Calu3 (cell line): Measurements from ENCODE around the gene PDLIM3. TPM values are rescaled to one million over a fixed set of nuclear protein-coding genes. Genes with fewer than 3 reads are reported as not detected.

Experiments used
- BruUV-seq: library from RNA; stranded (reverse); fragments of 400-500 nt; replicated peaks from 2 replicates; lab custom pipeline; 2021; lab: Mats Ljungman, UMichigan
- CTCF ChIA-PET: fragments of 300-600 bp; sonication (Branson Sonifier 250); formaldehyde crosslinking; loops from one replicate; lab custom pipeline; 2022; ENCODE audit warnings: antibody characterized with exemption; lab: Charles Lee
- DNase-seq: peaks from one replicate; pipeline ENCODE4 v3.0.0; 2022
- H3K27ac Mint-ChIP-seq: one replicate; pipeline ENCODE4 v1.8.0; 2022; ENCODE audit warnings: mixed read lengths; ENCODE audit not compliant: unreplicated experiment
- H3K27me3 Mint-ChIP-seq: one replicate; pipeline ENCODE4 v1.8.0; 2022; ENCODE audit warnings: mixed read lengths; ENCODE audit not compliant: unreplicated experiment
- H3K36me3 Mint-ChIP-seq: one replicate; pipeline ENCODE4 v1.8.0; 2022; ENCODE audit warnings: mild to moderate bottlenecking, moderate library complexity, mixed read lengths; ENCODE audit not compliant: insufficient read depth, unreplicated experiment
- H3K4me1 Mint-ChIP-seq: one replicate; pipeline ENCODE4 v1.8.0; 2022; ENCODE audit warnings: mild to moderate bottlenecking, low read depth, mixed read lengths; ENCODE audit not compliant: unreplicated experiment
- H3K4me3 Mint-ChIP-seq: one replicate; pipeline ENCODE4 v1.8.0; 2022; ENCODE audit warnings: mild to moderate bottlenecking, low read depth, moderate library complexity, mixed read lengths; ENCODE audit not compliant: unreplicated experiment
- H3K9me3 Mint-ChIP-seq: one replicate; pipeline ENCODE4 v1.8.0; 2022; ENCODE audit warnings: low read depth, mixed read lengths; ENCODE audit not compliant: unreplicated experiment
- CTCF ChIP-seq: fragments of 200-600 bp; IDR thresholded peaks from one replicate; pipeline ENCODE4 v1.8.0; 2022; ENCODE audit warnings: antibody characterized with exemption; ENCODE audit not compliant: unreplicated experiment
- intact Hi-C: fragments of 100-400 bp; cut with micrococcal nuclease; formaldehyde crosslinking; loops from one replicate; pipeline ENCODE4 v1.10.0; 2022; ENCODE audit not compliant: unreplicated experiment
- total RNA-seq: library from RNA; stranded (reverse); gene quantifications from 2 replicates; pipeline ENCODE4 v1.2.3, GENCODE V29; 2022

The PDLIM3 gene
- total RNA-seq, 1 experiment from 2014 or later, result 0.50 TPM

GRCh38 chr4:185570727-185571126 is 35.4 kb upstream of the PDLIM3 start:
- Mint-ChIP-seq H3K27ac (no peak overlapping the region), H3K4me3 (no peak overlapping the region), H3K27me3 (no peaks in the 10 kb centered on the region), H3K36me3 (no peaks in the 10 kb centered on the region), H3K4me1 (peaks cover 23% of the 10 kb centered on the region), H3K9me3 (no peaks in the 10 kb centered on the region)
- TF ChIP-seq CTCF, result no peak
- no peak for DNase-seq
- intact Hi-C loops, result no loop called here
- CTCF ChIA-PET, result interaction anchor here (0.7 kb wide), 1 partner anchor 52 kb away, joined by 5 read pairs; no protein-coding TSS in a partner anchor
- BruUV-seq, result no TSS peak

GRCh38 chr4:185567381-185568376 is 32.4 kb upstream of the PDLIM3 start:
- no TSS peak for BruUV-seq
- H3K27me3 Mint-ChIP-seq, result no peaks in the 10 kb centered on the region
- no peaks in the 10 kb centered on the region for H3K36me3 Mint-ChIP-seq
- intact Hi-C loops, result no loop called here
- H3K4me3 Mint-ChIP-seq, result no peak overlapping the region
- CTCF ChIA-PET, result no interaction called here
- no peak for DNase-seq
- H3K27ac Mint-ChIP-seq, result peak overlapping the region; percentile 54
- H3K9me3 Mint-ChIP-seq, result no peaks in the 10 kb centered on the region
- peaks cover 13% of the 10 kb centered on the region for H3K4me1 Mint-ChIP-seq
- TF ChIP-seq CTCF, result no peak

DNA sequence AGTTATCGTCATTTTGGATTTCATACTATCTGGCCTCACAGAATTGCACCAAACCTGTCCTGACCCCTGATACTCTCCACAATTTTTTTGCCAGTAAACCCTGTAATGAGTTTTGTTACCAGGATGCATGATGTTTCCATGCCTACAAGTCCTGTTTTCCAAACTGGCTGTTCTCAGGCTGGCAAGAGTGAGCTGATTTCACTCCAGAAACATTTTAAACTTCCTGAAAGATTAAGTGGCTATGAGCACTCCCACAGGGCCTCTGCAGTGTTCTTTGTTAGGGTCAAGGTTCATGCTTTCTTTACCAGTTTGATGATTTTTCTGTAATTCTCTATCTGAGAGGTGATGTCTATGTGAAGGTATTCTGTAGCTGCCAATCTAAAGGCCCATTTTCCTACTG is 31.7 kb upstream of the PDLIM3 start:
- DNase-seq, result no peak
- Mint-ChIP-seq H3K9me3 (no peaks in the 10 kb centered on the region), H3K36me3 (no peaks in the 10 kb centered on the region), H3K4me1 (peaks cover 13% of the 10 kb centered on the region), H3K27ac (peak overlapping the region; percentile 54), H3K4me3 (no peak overlapping the region), H3K27me3 (no peaks in the 10 kb centered on the region)
- no TSS peak for BruUV-seq
- intact Hi-C loops, result no loop called here
- no peak for TF ChIP-seq CTCF
- CTCF ChIA-PET, result interaction anchor here (0.8 kb wide), 1 partner anchor 13 kb away, joined by 3 read pairs; no protein-coding TSS in a partner anchor

- no peaks in the 10 kb centered on the region for H3K9me3 Mint-ChIP-seq
- H3K4me3 Mint-ChIP-seq, result no peak overlapping the region
- peaks cover 13% of the 10 kb centered on the region for H3K4me1 Mint-ChIP-seq
- DNase-seq, result no peak
- H3K27ac Mint-ChIP-seq, result no peak overlapping the region
- no peak for TF ChIP-seq CTCF
- H3K27me3 Mint-ChIP-seq, result no peaks in the 10 kb centered on the region
- CTCF ChIA-PET, result interaction anchor here (0.8 kb wide), 1 partner anchor 13 kb away, joined by 3 read pairs; no protein-coding TSS in a partner anchor
- intact Hi-C loops, result no loop called here
- no TSS peak for BruUV-seq
- no peaks in the 10 kb centered on the region for H3K36me3 Mint-ChIP-seq
These were observed 31.1 kb upstream of the PDLIM3 start for GRCh38 chr4:185566425-185566824.
